Loucy (cell line): ENCODE measurements around the gene KRTAP17-1.

Experiments
- H2AFZ ChIP-seq: fragments of 200-600 bp; sonication (generic); 2 replicates; pipeline ENCODE4 v1.6.0; 2016; ENCODE audit warnings: antibody characterized with exemption, mild to moderate bottlenecking, low read length, moderate library complexity
- H3F3A ChIP-seq: fragments of 200-600 bp; 2 replicates; pipeline ENCODE4 v1.6.0; 2016; ENCODE audit warnings: antibody characterized with exemption, low read depth, mild to moderate bottlenecking
- H3K27me3 ChIP-seq: fragments of 200-600 bp; sonication (generic); 2 replicates; pipeline ENCODE4 v1.6.1; 2014; ENCODE audit warnings: low read length, mild to moderate bottlenecking; ENCODE audit not compliant: insufficient read depth, poor library complexity, severe bottlenecking
- H3K36me3 ChIP-seq: fragments of 200-600 bp; sonication (generic); 2 replicates; pipeline ENCODE4 v1.6.1; 2016; ENCODE audit warnings: low read length; ENCODE audit not compliant: insufficient read depth
- H3K4me1 ChIP-seq: fragments of 200-600 bp; sonication (generic); 2 replicates; pipeline ENCODE4 v1.5.1; 2014; ENCODE audit warnings: low read length, mild to moderate bottlenecking; ENCODE audit not compliant: insufficient read depth, poor library complexity, severe bottlenecking
- H3K4me2 ChIP-seq: fragments of 200-600 bp; sonication (generic); 2 replicates; pipeline ENCODE4 v1.6.0; 2014; ENCODE audit warnings: antibody characterized with exemption, low read length, low read depth, mild to moderate bottlenecking; ENCODE audit not compliant: poor library complexity, severe bottlenecking
- H3K4me3 ChIP-seq: fragments of 200-600 bp; sonication (generic); 2 replicates; pipeline ENCODE4 v1.5.1; 2014; ENCODE audit warnings: low read length, mild to moderate bottlenecking, mixed read lengths; ENCODE audit not compliant: poor library complexity, severe bottlenecking
- H3K79me2 ChIP-seq: fragments of 200-600 bp; sonication (generic); 2 replicates; pipeline ENCODE4 v1.6.1; 2014; ENCODE audit warnings: low read length; ENCODE audit not compliant: insufficient read depth
- H3K9ac ChIP-seq: fragments of 200-600 bp; sonication (generic); 2 replicates; pipeline ENCODE4 v1.6.0; 2014; ENCODE audit warnings: mild to moderate bottlenecking, low read depth, low read length, moderate library complexity; ENCODE audit not compliant: poor library complexity, severe bottlenecking
- H3K9me2 ChIP-seq: fragments of 200-600 bp; sonication (generic); replicated peaks from 2 replicates; pipeline ENCODE4 v1.6.1; 2016; ENCODE audit warnings: low read depth, low read length, mixed read lengths
- H3K9me3 ChIP-seq: fragments of 200-600 bp; sonication (generic); 2 replicates; pipeline ENCODE4 v1.6.1; 2014; ENCODE audit warnings: mild to moderate bottlenecking, antibody characterized with exemption, low read length, low read depth; ENCODE audit not compliant: insufficient read depth
- H4K20me1 ChIP-seq: fragments of 200-600 bp; sonication (generic); 2 replicates; pipeline ENCODE4 v1.6.0; 2014; ENCODE audit warnings: antibody characterized with exemption, low read length, mild to moderate bottlenecking; ENCODE audit not compliant: insufficient read depth, poor library complexity, severe bottlenecking
- CTCF ChIP-seq: fragments of 200-600 bp; sonication (generic); conservative IDR thresholded peaks from 2 replicates; pipeline ENCODE4 v1.5.1; 2014; ENCODE audit warnings: mild to moderate bottlenecking, antibody characterized with exemption, low read length
- EZH2phosphoT487 ChIP-seq: fragments of 200-600 bp; IDR thresholded peaks from 2 replicates; pipeline ENCODE4 v1.6.1; 2018; ENCODE audit warnings: antibody characterized with exemption, mild to moderate bottlenecking, moderate library complexity, borderline replicate concordance

The KRTAP17-1 gene

GRCh38 chr17:41338961-41339485 lies 23.5 kb upstream of the KRTAP17-1 start:
- TF ChIP-seq EZH2phosphoT487: no peak
- no peak for TF ChIP-seq CTCF
- no peaks in the 10 kb centered on the region for H3K9me2 ChIP-seq
- peaks cover 6% of the 10 kb centered on the region for H3K4me1 ChIP-seq
- H3K9ac ChIP-seq: no peak overlapping the region
- no peak overlapping the region for H2AFZ ChIP-seq
- no peak overlapping the region for H3K4me3 ChIP-seq
- no peaks in the 10 kb centered on the region for H3K79me2 ChIP-seq
- H3K9me3 ChIP-seq: no peaks in the 10 kb centered on the region
- no peaks in the 10 kb centered on the region for H3K36me3 ChIP-seq
- no peaks in the 10 kb centered on the region for H3K27me3 ChIP-seq
- H3F3A ChIP-seq: no peaks in the 10 kb centered on the region
- H3K4me2 ChIP-seq: no peak overlapping the region
- no peaks in the 10 kb centered on the region for H4K20me1 ChIP-seq

- peaks cover 4% of the 10 kb centered on the region for H3K4me1 ChIP-seq
- TF ChIP-seq CTCF (no peak), EZH2phosphoT487 (no peak)
- H3K4me2 ChIP-seq: no peak overlapping the region
- no peaks in the 10 kb centered on the region for H3K27me3 ChIP-seq
- H3K4me3 ChIP-seq: no peak overlapping the region
- no peaks in the 10 kb centered on the region for H3K9me3 ChIP-seq
- no peak overlapping the region for H3K9ac ChIP-seq
- no peaks in the 10 kb centered on the region for H3F3A ChIP-seq
- H4K20me1 ChIP-seq: no peaks in the 10 kb centered on the region
- H3K9me2 ChIP-seq: no peaks in the 10 kb centered on the region
- no peaks in the 10 kb centered on the region for H3K79me2 ChIP-seq
- H3K36me3 ChIP-seq: no peaks in the 10 kb centered on the region
- no peak overlapping the region for H2AFZ ChIP-seq
These were observed 20.2 kb upstream of the KRTAP17-1 start for GRCh38 chr17:41335747-41336146.

- H3K36me3 ChIP-seq: no peaks in the 10 kb centered on the region
- no peaks in the 10 kb centered on the region for H3K4me1 ChIP-seq
- TF ChIP-seq EZH2phosphoT487 (no peak), CTCF (no peak)
- no peak overlapping the region for H3K4me3 ChIP-seq
- H3K9ac ChIP-seq: no peak overlapping the region
- H3K9me3 ChIP-seq: no peaks in the 10 kb centered on the region
- no peaks in the 10 kb centered on the region for H3K27me3 ChIP-seq
- no peaks in the 10 kb centered on the region for H4K20me1 ChIP-seq
- no peak overlapping the region for H3K4me2 ChIP-seq
- H3K9me2 ChIP-seq: no peaks in the 10 kb centered on the region
- H2AFZ ChIP-seq: no peak overlapping the region
- no peaks in the 10 kb centered on the region for H3K79me2 ChIP-seq
- no peaks in the 10 kb centered on the region for H3F3A ChIP-seq
These were observed 19.1 kb upstream of the KRTAP17-1 start for GRCh38 chr17:41334385-41335305.
